ENCODE measurements around the gene HCFC1R1. TPM values are rescaled to one million over a fixed set of nuclear protein-coding genes. Genes with fewer than 3 reads are reported as not detected.

HCFC1R1 gene
- total and polyA plus RNA-seq, 2 of the 8 experiments (the other 6 are each of a cell fraction or from before 2014, with no cell fraction given), result 72.7 to 138 TPM

GRCh38 chr16:2988590-2989099 lies 35.1 kb downstream of the HCFC1R1 start:
- CTCF ChIA-PET (ENCODE audit: partially characterized antibody), result interaction anchor here (0.7 to 5.2 kb wide), 5 partner anchors 13 to 40 kb away, joined by 3 to 24 read pairs (median 3); partner anchors contain the start of gene CLDN6
- no peak overlapping the region for H3K27ac ChIP-seq (ENCODE audit: low read depth, low read length)
- H3K79me2 ChIP-seq (ENCODE audit: control insufficient read depth in 1 of 2, insufficient read depth in 2 of 2, low read length in 2 of 2), result no peaks in the 10 kb centered on the region
- no peak overlapping the region for H3K4me2 ChIP-seq (ENCODE audit: insufficient read depth in 1 of 2, low read depth in 2 of 2, low read length in 2 of 2)
- no peaks in the 10 kb centered on the region for H4K20me1 ChIP-seq (replicated peaks in 1 of 2; ENCODE audit: control insufficient read depth in 1 of 2, insufficient read depth in 2 of 2, low read length in 2 of 2)
- H2AK5ac ChIP-seq (ENCODE audit: low read depth, low read length), result peak overlapping the region; percentile 75; the same call in 1 of the 2 replicates
- peaks cover 0 to 28% (median 20%) of the 10 kb centered on the region in 4 experiments; a peak in 6 of 7 replicates for H3K4me1 ChIP-seq (replicated peaks in 1 of 4; ENCODE audit: control insufficient read depth in 3 of 4, insufficient read depth in 4 of 4, low read length in 3 of 4)
- H2BK120ac ChIP-seq (replicated peaks; ENCODE audit: low read depth, low read length), result no peak overlapping the region
- no peak overlapping the region for H3K9ac ChIP-seq (replicated peaks in 1 of 4; ENCODE audit: extremely low read depth in 1 of 4, low read depth in 3 of 4, low read length in 3 of 4)
- H2AFZ ChIP-seq (ENCODE audit: low read length), result no peak overlapping the region
- no peak overlapping the region for H2BK5ac ChIP-seq (ENCODE audit: low read depth, low read length)
- H3K79me1 ChIP-seq (ENCODE audit: low read depth, low read length), result no peaks in the 10 kb centered on the region
- no peaks in the 10 kb centered on the region for H3K9me3 ChIP-seq (ENCODE audit: insufficient read depth in 2 of 2, low read depth in 1 of 2, low read length in 1 of 2)
- POLR2A ChIA-PET (ENCODE audit: partially characterized antibody), result interaction anchor here (0.6 to 15.2 kb wide), 10 partner anchors 9 to 146 kb away, joined by 3 to 200 read pairs (median 4); partner anchors contain the start of genes CLDN6, HCFC1R1, PAQR4 and THOC6
- DNase-seq (ENCODE audit: low read depth in 1 of 2, low spot score in 2 of 2) (no peak), FAIRE-seq (no peak)
- H4K91ac ChIP-seq (replicated peaks; ENCODE audit: insufficient read length, low read length), result peak overlapping the region; percentile 65
- no peaks in the 10 kb centered on the region; a peak in 1 of 7 replicates for H3K27me3 ChIP-seq (replicated peaks in 1 of 4; ENCODE audit: control insufficient read depth in 3 of 4, extremely low read depth in 1 of 4, insufficient read depth in 3 of 4, low read length in 3 of 4)
- peak overlapping the region; percentile 32; the same call in 1 of the 2 replicates for H2BK20ac ChIP-seq (ENCODE audit: low read length)
- no peak overlapping the region for H3K23ac ChIP-seq (ENCODE audit: insufficient read length)
- no peak overlapping the region for H3K14ac ChIP-seq (ENCODE audit: insufficient read length)
- no peak overlapping the region; the same call in 1 of the 2 replicates for H3K18ac ChIP-seq (ENCODE audit: extremely low read depth, low read length)
- H3K23me2 ChIP-seq (ENCODE audit: low read depth, low read length), result no peaks in the 10 kb centered on the region; the same call in 1 of the 2 replicates
- no peak overlapping the region for H2BK15ac ChIP-seq (ENCODE audit: low read length)
- H3K56ac ChIP-seq (replicated peaks; ENCODE audit: insufficient read length, low read depth, low read length), result no peak overlapping the region
- 97% methylated on average over 4 of the region's 8 CpGs; no CpG with 5 or more reads in 1 of the 2 experiments for WGBS, 2 experiments (ENCODE audit: extremely low coverage in 1 of 2, insufficient coverage in 1 of 2, insufficient read length in 1 of 2, insufficient replicate concordance in 2 of 2, low coverage in 1 of 2, low lambda C conversion rate in 2 of 2, missing lambda C conversion rate in 1 of 2)
- H3K4me3 ChIP-seq (ENCODE audit: extremely low read depth in 1 of 4, insufficient read depth in 2 of 4, low read depth in 3 of 4, low read length in 4 of 4), result no peak overlapping the region
- no peaks in the 10 kb centered on the region for H3K36me3 ChIP-seq (ENCODE audit: control insufficient read depth in 2 of 4, insufficient read depth in 4 of 4, low read length in 3 of 4)
- H4K5ac ChIP-seq (ENCODE audit: insufficient read length, low read depth, low read length), result no peak overlapping the region
- no peak overlapping the region for H3K4ac ChIP-seq (replicated peaks; ENCODE audit: insufficient read length, low read depth, low read length)
- 0 out of 2 replicates have a peak overlapping the region, but pooled peaks have one; percentile 50 for H2BK12ac ChIP-seq (ENCODE audit: low read depth, low read length)
- no peak overlapping the region for H4K8ac ChIP-seq (ENCODE audit: extremely low read depth, insufficient read depth, low read length)
- TF ChIP-seq NANOG (IDR thresholded peaks at IDR 0.05; ENCODE audit: insufficient read depth, low read depth, low read length, poor library complexity, severe bottlenecking) (no peak), HDAC6 (IDR thresholded peaks at IDR 0.05; ENCODE audit: low read depth, low read length) (no peak), MAFK (IDR thresholded peaks at IDR 0.05; ENCODE audit: low read depth, low read length) (no peak), CREB1 (IDR thresholded peaks at IDR 0.05) (no peak), RAD21 (IDR thresholded peaks at IDR 0.05 in 1 of 2, conservative IDR thresholded peaks at IDR 0.05 in 1 of 2; ENCODE audit: low read depth in 2 of 2, low read length in 2 of 2) (no peak), RFX5 (IDR thresholded peaks at IDR 0.05; ENCODE audit: borderline replicate concordance, low read depth, low read length) (no peak), SP1 (IDR thresholded peaks at IDR 0.05; ENCODE audit: low read depth, low read length) (no peak), SP4 (IDR thresholded peaks at IDR 0.05; ENCODE audit: low read length) (no peak), GABPA (IDR thresholded peaks at IDR 0.05; ENCODE audit: borderline replicate concordance, insufficient read depth, low read length) (no peak), ATF3 (IDR thresholded peaks at IDR 0.05; ENCODE audit: insufficient read depth, low read depth, low read length) (no peak), PHF8 (conservative IDR thresholded peaks at IDR 0.05; ENCODE audit: low read depth, low read length) (no peak), CBX8 (IDR thresholded peaks at IDR 0.05; ENCODE audit: borderline replicate concordance, low read depth, low read length) (no peak), JUND (IDR thresholded peaks at IDR 0.05; ENCODE audit: low read length) (no peak)

Measured in H1 (cell line).